OCI-LY7 (cell line): ENCODE results near the gene NUDT17. TPM values are rescaled to one million over a fixed set of nuclear protein-coding genes. Genes with fewer than 3 reads are reported as not detected.

Experiments
- Bru-seq: library from RNA; stranded (reverse); fragments of 400-500 nt; gene quantifications from one replicate; lab custom pipeline; 2021; lab: Mats Ljungman, UMichigan
- BruChase-seq, 2 experiments: library from RNA; stranded (reverse); fragments of 400-500 nt; gene quantifications; one replicate each; lab custom pipeline; 2021; lab: Mats Ljungman, UMichigan
- BruUV-seq: library from RNA; stranded (reverse); fragments of 400-500 nt; replicated peaks from 2 replicates; lab custom pipeline; 2021; lab: Mats Ljungman, UMichigan
- CTCF ChIA-PET: fragments of 300-600 bp; sonication (Branson Sonifier 250); formaldehyde crosslinking; loops from one replicate; lab custom pipeline; 2022; ENCODE audit warnings: antibody characterized with exemption; ENCODE audit not compliant: unreplicated experiment; lab: Charles Lee
- POLR2A ChIA-PET: fragments of 300-600 bp; sonication (Branson Sonifier 250); formaldehyde crosslinking; loops from one replicate; lab custom pipeline; 2022; ENCODE audit warnings: antibody characterized with exemption; lab: Charles Lee
- DNase-seq: peaks from one replicate; pipeline ENCODE4 v3.0.0-alpha.2; 2015; ENCODE audit warnings: low spot score
- H2AFZ ChIP-seq: fragments of 200-600 bp; sonication (generic), shearing (Covaris generic); 2 replicates; pipeline ENCODE4 v1.6.1; 2014; ENCODE audit warnings: mild to moderate bottlenecking, antibody characterized with exemption, low read length, moderate library complexity
- H3K27ac ChIP-seq: fragments of 200-600 bp; sonication (generic); 2 replicates; pipeline ENCODE4 v1.5.1; 2014; ENCODE audit warnings: mixed run types, low read depth, mild to moderate bottlenecking, moderate library complexity, low read length, inconsistent platforms; ENCODE audit not compliant: poor library complexity, severe bottlenecking
- H3K36me3 ChIP-seq: fragments of 200-600 bp; sonication (generic); 2 replicates; pipeline ENCODE4 v1.6.1; 2014; ENCODE audit warnings: mild to moderate bottlenecking, antibody characterized with exemption, low read length, moderate library complexity, mixed read lengths; ENCODE audit not compliant: insufficient read depth
- H3K4me1 ChIP-seq: fragments of 200-600 bp; sonication (generic); 2 replicates; pipeline ENCODE4 v1.5.1; 2014; ENCODE audit warnings: mild to moderate bottlenecking, low read length; ENCODE audit not compliant: insufficient read depth, poor library complexity, severe bottlenecking
- H3K4me2 ChIP-seq: fragments of 200-600 bp; sonication (generic); 2 replicates; pipeline ENCODE4 v1.6.1; 2014; ENCODE audit warnings: mild to moderate bottlenecking, low read length
- H3K4me3 ChIP-seq: fragments of 200-600 bp; sonication (generic); 2 replicates; pipeline ENCODE4 v1.5.1; 2014; ENCODE audit warnings: mild to moderate bottlenecking, low read depth, low read length; ENCODE audit not compliant: poor library complexity, severe bottlenecking
- H3K79me2 ChIP-seq: fragments of 200-600 bp; sonication (generic); 2 replicates; pipeline ENCODE4 v1.6.1; 2016; ENCODE audit warnings: low read depth, mild to moderate bottlenecking, low read length, moderate library complexity, mixed read lengths; ENCODE audit not compliant: insufficient read depth
- H3K9me2 ChIP-seq: fragments of 200-600 bp; sonication (generic); 2 replicates; pipeline ENCODE4 v1.6.1; 2016; ENCODE audit warnings: mild to moderate bottlenecking, low read length, mixed read lengths; ENCODE audit not compliant: insufficient read depth
- H3K9me3 ChIP-seq: fragments of 200-600 bp; sonication (generic); 2 replicates; pipeline ENCODE4 v1.6.1; 2014; ENCODE audit warnings: mild to moderate bottlenecking, mixed run types, low read length, mixed read lengths
- H4K20me1 ChIP-seq: fragments of 200-600 bp; sonication (generic); 2 replicates; pipeline ENCODE4 v1.6.1; 2014; ENCODE audit warnings: mild to moderate bottlenecking, antibody characterized with exemption, low read length, moderate library complexity, mixed read lengths; ENCODE audit not compliant: insufficient read depth
- EZH2phosphoT487 ChIP-seq: fragments of 200-600 bp; sonication (generic); IDR thresholded peaks from 2 replicates; pipeline ENCODE4 v1.6.1; 2018; ENCODE audit warnings: low read depth, borderline replicate concordance, mild to moderate bottlenecking, mixed run types, antibody characterized with exemption, low read length, moderate library complexity, mixed read lengths
- intact Hi-C: fragments of 100-400 bp; cut with micrococcal nuclease; formaldehyde crosslinking; loops from one replicate; pipeline ENCODE4 v1.10.0; 2022; ENCODE audit not compliant: unreplicated experiment
- long read RNA-seq: library from polyadenylated mRNA; stranded (forward); transcript quantifications from one replicate; pipeline ENCODE4 v2.0.0, GENCODE V29; 2022
- total RNA-seq, 2 experiments: library from RNA; depleted of rRNA in 1 of 2; stranded (reverse); fragments of >200 nt in 1 of 2; shearing (Covaris generic) in 1 of 2; gene quantifications; 2 replicates each; pipeline ENCODE4 v1.2.3, GENCODE V29; 2014 to 2022
- TF ChIP-seq, protein P1 (sequence below): fragments of 200-600 bp; sonication (generic); conservative IDR thresholded peaks from 2 replicates; pipeline ENCODE4 v1.5.1; 2014; ENCODE audit warnings: mild to moderate bottlenecking, antibody characterized with exemption, low read length, moderate library complexity, mixed read lengths

The NUDT17 gene
- total RNA-seq (2014; rRNA removed; shearing (Covaris generic)) (10.8 and 16.9 TPM in 2 replicates), total RNA-seq (2022) (39.3 and 39.4 TPM in 2 replicates), Bru-seq, nascent RNA (percentile 71 among the genes with signal in this experiment), BruChase-seq, experiment 1, labeled RNA remaining after a 6-hour chase (percentile 86 among the genes with signal in this experiment), BruChase-seq, experiment 2, labeled RNA remaining after a 2-hour chase (percentile 88 among the genes with signal in this experiment)
- long read RNA-seq, transcript NUDT17-201 (8 exons, 1,473 nt): major isoform, 19 of 72 reads
- long read RNA-seq, partial matches to known transcripts: 14 of 72 reads
- long read RNA-seq, other reads (novel, unspliced or antisense): 39 of 72 reads

GRCh38 chr1:145845514-145846161, at the start of gene NUDT17:
Gene NUDT17, plus strand, starts transcription at chr1:145845630. Its CDS starts 11 bp downstream, at chr1:145845641.
- H3K9me2 ChIP-seq: no peaks in the 10 kb centered on the region
- peak within 1 kb of the TSS; percentile 92 for H3K27ac ChIP-seq
- POLR2A ChIA-PET: interaction anchor here (0.5 to 6.2 kb wide), 13 partner anchors 13 to 565 kb away, joined by 3 to 65 read pairs (median 4); partner anchors contain the start of genes PIAS3, POLR3C, RBM8A and RNF115
- BruUV-seq: TSS peak; percentile 9
- H3K4me3 ChIP-seq: peak within 1 kb of the TSS; percentile 72
- peaks cover 67% of the 10 kb centered on the region for H3K36me3 ChIP-seq
- H3K4me2 ChIP-seq: peak within 1 kb of the TSS; percentile 99
- peak; percentile 91 for DNase-seq
- intact Hi-C loops: loop anchor here (1.0 to 5.0 kb wide), 4 partner anchors 14 to 132 kb away; partner anchors contain the start of genes PIAS3, POLR3C and RNF115
- CTCF ChIA-PET: interaction anchor here (0.6 to 4.9 kb wide), 8 partner anchors 11 to 192 kb away, joined by 3 to 44 read pairs (median 4); partner anchors contain the start of genes ANKRD34A, HJV, PIAS3 and POLR3GL
- H4K20me1 ChIP-seq: no peaks in the 10 kb centered on the region
- no peaks in the 10 kb centered on the region for H3K79me2 ChIP-seq
- TF ChIP-seq, protein P1, sequence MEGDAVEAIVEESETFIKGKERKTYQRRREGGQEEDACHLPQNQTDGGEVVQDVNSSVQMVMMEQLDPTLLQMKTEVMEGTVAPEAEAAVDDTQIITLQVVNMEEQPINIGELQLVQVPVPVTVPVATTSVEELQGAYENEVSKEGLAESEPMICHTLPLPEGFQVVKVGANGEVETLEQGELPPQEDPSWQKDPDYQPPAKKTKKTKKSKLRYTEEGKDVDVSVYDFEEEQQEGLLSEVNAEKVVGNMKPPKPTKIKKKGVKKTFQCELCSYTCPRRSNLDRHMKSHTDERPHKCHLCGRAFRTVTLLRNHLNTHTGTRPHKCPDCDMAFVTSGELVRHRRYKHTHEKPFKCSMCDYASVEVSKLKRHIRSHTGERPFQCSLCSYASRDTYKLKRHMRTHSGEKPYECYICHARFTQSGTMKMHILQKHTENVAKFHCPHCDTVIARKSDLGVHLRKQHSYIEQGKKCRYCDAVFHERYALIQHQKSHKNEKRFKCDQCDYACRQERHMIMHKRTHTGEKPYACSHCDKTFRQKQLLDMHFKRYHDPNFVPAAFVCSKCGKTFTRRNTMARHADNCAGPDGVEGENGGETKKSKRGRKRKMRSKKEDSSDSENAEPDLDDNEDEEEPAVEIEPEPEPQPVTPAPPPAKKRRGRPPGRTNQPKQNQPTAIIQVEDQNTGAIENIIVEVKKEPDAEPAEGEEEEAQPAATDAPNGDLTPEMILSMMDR: peak; percentile 98
- no peak for TF ChIP-seq EZH2phosphoT487
- peak within 1 kb of the TSS; percentile 80 for H2AFZ ChIP-seq
- peaks cover 33% of the 10 kb centered on the region for H3K4me1 ChIP-seq
- no peaks in the 10 kb centered on the region for H3K9me3 ChIP-seq

- intact Hi-C loops: loop anchor here (2.0 kb wide), 1 partner anchor 58 kb away; no protein-coding TSS in a partner anchor
- H3K36me3 ChIP-seq: peaks cover 73% of the 10 kb centered on the region
- no peak overlapping the region for H3K4me2 ChIP-seq
- TF ChIP-seq, protein P1: no peak
- no peak for TF ChIP-seq EZH2phosphoT487
- DNase-seq: peak; percentile 23
- ChIA-PET CTCF (no interaction called here), POLR2A (interaction anchor here (0.9 kb wide), 1 partner anchor 9 kb away, joined by 3 read pairs; no protein-coding TSS in a partner anchor)
- peaks cover 35% of the 10 kb centered on the region for H3K9me3 ChIP-seq
- no peaks in the 10 kb centered on the region for H4K20me1 ChIP-seq
- no peak overlapping the region for H3K27ac ChIP-seq
- no peak overlapping the region for H3K4me3 ChIP-seq
- H3K79me2 ChIP-seq: peaks cover 14% of the 10 kb centered on the region
- H2AFZ ChIP-seq: no peak overlapping the region
- H3K9me2 ChIP-seq: no peaks in the 10 kb centered on the region
- H3K4me1 ChIP-seq: no peaks in the 10 kb centered on the region
- BruUV-seq: no TSS peak
These were observed 48.7 kb upstream of the NUDT17 start for GRCh38 chr1:145796753-145797152.
